GM19035 (cell line): ENCODE measurements around the gene SV2B.
A peak's percentile ranks its signal among the peaks of the same experiment; 100 is the strongest.

Experiments used
- ATAC-seq: cut with Tn5 transposase; IDR thresholded peaks from one replicate; pipeline ENCODE4 v1.9.1; 2021; ENCODE audit not compliant: unreplicated experiment

SV2B gene

DNA sequence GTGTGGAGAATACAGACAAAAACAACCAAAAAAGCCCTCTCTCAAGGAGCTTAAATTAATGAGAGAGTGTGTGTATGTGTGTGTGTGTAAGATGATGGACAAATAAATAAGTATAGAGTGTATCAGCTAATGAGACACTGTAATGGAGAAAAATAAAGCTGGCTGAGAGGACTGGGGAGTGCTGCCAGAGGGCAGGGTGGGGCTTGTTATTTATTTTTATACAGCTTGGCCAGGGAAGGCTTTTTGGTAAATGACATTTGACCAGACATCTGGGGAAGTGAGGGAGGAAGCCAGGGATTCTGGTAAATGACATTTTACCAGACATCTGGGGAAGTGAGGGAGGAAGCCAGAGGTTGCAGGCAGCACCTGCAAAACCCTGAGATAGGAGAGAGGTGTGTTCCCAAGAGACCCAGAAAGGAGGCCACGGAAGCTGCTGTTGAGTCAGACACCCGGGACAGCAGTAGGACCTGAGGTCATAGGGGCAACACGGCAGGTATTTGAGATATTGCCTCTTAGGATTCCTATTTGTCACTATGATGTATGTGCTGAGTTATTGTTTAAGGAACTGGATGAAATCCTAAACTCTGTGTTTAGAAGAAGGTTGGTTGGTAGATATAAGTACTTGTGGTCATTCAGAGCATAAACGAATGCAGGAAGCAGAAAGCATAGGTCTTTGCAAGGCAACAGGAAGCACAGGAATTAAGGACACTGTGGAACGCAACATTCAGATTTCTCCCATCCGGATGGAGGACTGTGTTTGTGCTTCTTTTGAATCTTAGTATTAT lies 2.7 kb downstream of the SV2B start:
- no peak for ATAC-seq

DNA sequence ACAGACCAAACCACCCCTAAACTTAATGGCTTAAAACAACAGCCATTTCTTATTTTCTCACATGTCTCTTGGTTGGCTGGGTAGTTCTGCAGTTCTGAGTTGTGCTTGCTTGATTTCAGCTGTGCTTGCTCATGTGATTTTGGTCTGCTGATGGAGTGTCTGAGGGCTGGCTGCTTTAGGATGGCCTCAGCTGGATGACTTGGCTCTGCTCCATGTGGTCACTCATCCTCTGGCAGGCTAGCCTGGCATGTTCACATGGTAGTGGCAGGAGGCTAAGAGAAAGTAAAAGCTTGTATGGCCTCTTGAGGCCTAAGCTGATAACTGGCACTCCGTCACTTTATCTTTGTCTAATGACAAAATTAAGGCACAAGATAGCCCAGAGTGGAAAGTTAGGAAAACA lies 4.1 kb downstream of the SV2B start:
- no peak for ATAC-seq

DNA sequence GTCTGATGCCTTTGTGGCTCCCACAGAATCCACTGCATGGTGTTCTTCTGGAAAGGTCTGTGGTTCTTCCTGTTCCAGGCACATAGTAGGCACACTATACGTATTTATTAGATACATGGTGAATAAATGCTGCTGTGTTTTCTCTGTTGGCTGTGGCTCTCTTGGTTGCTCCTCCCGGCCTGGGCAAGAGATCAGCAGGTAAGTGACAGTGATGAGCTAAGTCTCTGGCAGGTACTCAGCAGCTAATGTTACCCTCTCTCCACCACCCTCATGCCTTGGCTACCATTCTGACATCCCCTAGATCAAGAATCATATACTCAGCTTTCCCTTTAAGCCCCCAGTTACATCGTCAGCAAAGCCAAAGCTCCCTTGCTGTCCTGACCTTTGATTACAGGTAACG lies 8.4 kb downstream of the SV2B start:
- no peak for ATAC-seq

DNA sequence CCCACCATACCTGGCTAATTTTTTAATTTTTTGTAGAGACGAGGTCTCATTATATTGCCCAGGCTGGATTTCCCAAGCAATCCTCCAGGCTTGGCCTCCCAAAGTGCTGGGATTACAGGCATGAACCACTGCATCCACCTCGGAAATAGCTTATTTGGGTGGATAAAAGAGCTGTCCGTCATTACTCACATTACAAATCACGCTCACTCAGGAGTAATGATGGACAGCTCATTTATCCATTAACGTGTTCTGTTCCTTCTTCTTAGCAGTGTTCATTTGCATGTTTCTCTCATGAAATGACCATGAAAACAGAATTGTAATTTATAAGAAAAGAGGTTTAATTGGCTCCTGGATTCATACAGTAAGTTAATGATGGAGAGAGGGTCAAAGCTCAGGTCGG lies 9.8 kb downstream of the SV2B start:
- no peak for ATAC-seq

DNA sequence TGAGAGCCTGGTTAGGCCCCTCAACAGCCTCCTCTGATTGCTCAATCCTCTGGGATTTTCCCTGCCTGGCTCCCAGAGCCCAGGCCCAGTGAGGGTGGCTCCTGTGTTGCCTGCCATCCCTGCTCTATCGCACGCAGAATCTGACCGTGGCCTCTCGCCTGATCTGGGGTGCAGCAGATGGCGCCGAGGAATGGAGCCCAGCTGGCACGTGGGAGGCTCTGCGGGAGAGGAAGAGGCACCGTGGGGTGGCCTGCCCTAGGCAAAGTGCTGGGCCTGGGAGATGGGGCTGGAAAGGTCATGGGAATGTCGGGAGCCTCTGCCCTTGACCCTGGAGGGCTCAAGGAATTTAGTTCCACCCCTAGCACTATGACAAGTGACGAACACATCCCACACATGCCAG lies 10.3 kb downstream of the SV2B start:
- no peak for ATAC-seq

DNA sequence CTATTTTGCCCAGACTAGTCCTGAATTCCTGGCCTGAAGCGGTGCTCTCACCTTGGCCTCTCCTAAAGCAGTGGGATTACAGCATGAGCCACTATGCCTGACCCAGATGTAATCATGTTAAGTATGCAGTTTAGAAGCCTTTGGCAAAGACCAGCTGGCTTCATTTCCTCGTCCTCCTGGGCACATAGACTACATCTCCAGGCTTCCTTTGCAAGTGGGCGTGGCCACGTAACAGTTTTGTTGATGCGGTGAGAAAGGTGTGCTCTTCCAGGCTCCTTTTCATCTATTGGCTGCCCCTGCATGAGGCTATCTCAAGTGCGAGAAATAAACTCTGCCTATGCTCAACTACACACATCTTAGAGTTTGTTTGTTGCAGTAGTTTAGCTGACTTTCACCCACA lies 13.0 kb downstream of the SV2B start:
- ATAC-seq: no peak

DNA sequence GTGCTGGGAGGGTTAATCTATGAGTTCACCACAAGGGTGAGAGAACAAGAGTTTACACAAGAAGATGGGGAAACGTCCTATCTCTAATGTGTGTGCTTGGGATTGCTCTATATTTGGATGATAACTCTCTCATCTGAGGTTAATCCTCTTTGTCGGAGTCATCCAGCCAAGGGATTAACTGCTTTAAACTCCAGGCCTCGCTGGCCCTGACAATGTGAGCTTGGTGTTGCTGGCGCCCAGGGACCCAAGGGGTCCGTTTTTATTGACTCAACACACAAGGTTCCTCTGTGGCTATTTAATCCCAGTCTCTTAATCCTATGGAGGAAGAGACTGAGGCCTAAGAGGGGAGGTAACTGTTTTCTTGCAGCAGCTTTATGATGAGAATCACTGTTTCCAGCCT lies 14.2 kb downstream of the SV2B start:
- no peak for ATAC-seq

DNA sequence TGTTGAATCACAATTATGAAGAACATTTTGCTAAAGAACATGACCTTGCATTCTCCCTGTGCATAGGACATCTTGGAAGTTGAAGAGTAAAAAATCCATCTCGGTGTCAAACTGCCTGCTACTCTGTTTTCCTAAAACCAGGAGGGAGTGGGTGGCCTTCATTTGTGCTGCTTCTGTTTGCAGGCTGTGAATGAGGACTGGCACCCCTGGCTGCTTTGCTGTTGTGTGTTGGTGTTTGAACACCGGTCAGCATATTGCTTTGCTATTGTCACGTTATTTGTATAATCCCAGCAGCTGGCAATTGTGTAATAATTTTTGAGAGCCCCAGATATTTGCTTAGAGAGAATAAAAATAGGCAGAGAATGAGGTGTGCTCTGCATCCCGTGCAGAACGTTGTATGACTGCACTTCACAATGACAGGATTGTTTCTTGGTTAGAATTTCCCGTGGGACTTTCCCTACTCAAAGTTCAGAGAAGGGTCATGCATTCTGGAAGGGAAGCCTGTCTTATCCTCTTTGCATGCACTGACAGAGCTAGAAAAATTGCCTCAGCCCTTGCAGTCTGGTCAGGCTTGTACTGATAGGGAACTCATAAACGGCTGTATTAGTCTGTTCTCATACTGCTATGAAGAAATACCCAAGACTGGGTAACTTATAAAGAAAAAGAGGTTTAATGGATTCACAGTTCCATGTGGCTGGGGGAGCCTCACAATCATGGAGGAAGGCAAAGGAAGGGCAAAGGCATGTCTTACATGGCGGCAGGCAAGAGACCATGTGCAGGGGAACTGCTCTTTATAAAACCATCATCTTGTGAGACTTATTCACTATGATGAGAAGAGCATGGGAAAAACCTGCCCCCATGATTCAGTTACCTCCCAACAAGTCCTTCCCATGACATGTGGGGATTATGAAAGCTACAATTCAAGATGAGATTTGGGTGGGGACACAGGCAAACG lies 16.3 kb downstream of the SV2B start:
- peak; percentile 94 for ATAC-seq

DNA sequence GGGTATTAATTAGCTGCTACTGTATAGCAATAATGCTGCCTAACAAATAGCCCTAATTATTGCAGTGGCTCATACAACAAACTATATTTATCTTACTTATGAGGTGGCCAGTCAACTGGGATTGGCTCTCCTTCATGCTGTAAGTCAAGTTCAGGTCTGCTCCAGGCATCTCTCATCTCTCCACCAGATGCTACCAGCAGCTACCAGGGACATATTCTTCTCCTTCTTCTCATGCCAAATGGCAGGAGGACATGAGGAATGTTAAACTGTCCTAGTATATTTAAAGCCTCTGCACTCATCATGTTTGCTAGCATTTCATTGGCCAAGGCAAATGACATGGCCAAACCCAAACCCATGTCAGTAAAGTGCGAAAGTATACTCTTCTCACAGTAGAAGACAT lies 17.3 kb downstream of the SV2B start:
- no peak for ATAC-seq

DNA sequence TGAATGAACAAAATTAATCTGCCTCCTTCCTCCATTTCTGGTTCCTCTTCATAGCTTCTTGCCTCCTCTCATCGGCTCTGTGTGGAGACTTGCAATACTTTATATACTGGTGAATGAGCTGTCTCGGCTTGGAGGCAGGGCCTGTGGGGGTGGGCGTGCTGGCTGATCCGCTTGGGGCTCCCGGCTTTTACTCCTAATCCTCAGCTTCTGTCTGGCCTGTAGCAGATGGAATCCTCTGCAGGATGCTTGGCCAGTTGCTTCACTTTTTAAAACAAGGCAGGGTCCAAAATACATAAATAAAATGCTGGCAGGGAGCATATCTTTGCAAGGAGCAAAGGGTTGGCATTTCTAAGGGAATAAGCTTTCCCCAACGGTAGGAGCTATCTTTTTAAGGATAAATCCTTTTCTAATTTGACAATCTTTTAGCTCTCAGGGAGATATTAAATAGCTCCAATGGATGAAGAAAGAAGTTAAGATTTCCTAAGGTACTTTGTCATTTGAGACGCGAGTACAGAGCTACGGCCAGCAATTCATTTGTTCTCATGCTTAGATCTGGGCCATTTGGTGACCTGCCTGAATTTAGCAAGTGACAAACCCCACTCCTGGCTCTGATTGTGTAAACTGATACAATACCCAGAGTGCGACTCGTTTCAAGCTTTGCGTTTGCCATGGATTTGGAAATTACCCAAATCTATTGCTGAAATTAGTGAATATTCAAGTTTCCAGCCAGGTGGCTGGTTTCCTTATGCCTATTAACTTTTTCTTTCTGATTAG lies 18.9 kb downstream of the SV2B start:
- no peak for ATAC-seq

DNA sequence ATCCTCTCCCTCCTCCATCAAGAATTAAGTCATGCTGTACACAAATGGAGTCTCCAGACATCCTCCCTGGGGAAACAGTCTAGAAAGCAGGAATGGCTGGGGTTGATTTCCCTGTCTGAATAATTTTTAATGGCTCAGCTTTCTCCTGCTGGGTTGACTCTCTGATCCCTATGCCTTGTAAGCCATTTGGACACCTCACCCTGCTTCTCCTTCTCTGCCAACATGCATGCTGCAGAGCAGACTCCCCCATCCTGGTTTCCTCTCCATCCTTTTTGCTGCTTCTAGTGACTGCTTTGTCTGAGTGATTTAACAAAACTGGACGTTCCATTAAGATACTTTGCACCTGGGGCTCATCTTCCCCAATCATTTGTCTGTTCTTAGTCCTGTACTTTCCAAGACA lies 22.2 kb downstream of the SV2B start:
- no peak for ATAC-seq

DNA sequence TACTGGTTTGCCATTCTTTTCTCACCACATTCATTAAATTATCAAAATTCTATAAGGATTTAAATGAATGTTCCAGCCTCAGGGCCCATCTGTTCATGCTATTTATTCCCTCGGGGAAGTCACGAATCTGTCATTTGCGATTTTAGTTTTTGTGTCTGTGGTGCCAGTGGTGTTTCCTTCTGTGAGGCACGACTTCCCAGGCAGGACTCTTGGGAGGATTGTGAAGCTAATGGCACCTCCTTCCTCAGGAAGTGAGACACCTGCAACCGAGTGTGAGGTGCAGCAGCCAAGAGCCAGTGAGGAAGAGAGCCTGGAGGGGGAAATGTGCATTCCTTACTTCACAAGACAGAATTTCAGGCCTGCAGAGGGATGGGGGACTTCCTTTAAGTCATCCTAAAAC lies 24.1 kb downstream of the SV2B start:
- ATAC-seq: no peak

DNA sequence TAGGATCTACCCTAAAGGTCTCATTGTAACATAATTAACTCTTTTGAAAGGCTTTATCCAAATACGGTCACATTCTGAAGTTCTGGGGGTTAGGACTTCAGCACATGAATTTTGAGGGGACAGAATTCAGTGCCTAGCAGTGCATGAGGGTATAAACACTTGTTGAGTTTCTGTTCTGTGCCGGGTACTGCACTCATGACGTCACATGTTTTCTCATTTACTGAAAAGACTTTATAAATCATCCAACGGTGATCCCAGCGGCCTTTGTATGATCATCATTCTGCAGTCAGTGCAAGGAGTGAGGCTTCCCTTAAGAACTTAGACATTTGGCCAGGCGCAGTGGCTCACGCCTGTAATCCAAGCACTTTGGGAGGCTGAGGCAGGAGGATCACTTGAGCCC lies 25.1 kb downstream of the SV2B start:
- ATAC-seq: no peak

DNA sequence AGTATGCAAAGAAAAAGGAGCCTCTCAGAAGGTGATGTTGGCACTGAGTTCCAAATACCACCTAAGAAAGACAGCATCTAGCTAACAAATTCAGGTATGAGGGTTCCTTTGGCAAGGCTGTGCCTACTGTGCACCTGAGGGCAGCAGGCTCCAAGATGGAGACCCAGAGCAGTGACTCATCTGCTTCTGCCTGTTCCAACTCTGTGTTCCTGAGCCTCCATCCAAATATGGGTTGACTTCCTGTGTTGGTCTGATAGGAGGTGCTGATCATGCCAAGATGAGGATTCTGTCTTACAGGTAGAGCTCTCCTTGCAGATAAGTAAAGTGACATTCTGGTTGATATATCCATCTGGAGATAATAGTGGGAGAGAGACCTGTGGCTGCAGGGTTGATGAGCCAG lies 26.0 kb downstream of the SV2B start:
- no peak for ATAC-seq

DNA sequence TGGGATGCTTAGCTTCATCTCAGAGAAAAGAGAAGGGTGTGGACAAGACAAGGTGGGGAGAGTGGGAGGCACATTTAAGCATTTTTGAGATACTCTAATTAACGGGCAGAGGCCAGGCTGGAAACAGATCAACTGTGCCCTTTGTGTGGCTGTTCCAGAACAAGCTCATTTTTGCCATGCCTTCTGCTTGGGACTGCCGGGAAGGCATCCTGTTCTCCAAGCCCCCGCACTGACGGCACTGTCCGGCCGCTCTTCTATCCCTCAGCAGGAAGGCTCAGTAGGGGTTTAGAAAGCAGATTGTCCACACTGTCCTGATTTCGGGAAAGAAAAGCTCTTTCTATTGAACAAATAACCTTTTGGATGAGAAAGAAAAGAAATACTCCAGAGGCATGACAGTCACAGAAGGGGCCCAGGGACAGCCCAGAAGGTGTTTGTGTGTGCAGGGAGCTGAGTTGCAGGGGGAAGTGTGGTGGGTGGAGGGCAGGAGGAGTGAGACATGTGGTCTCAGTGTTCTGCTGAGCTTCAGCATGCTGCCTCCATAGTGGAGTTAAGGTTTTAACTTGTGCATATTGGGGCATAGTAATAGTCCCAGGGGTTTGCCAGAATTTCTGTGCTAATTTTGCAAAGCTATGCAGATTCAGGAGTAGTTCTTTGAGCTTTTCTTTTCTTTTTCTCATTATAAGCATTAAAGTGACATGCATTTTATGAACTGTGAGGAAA lies 27.3 kb downstream of the SV2B start:
- no peak for ATAC-seq

DNA sequence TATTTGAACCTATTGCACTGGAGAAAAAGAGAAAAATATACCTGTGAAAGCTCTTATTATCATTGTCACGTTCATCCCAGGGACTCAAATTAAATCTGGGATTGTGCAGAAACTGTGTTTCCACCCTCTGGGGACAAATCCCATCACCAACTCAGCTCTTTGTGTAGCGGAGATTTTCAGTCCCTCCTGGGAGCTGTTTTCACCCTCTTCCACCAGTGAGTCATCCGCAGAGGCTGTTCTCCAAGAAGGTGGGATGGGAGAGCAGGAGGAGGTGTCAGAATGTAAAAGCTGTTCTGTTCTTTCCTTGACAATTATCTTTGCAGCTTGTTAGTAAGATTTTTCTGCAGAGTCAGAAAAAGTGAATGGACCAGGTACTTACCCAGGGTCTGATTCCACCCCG lies 28.0 kb downstream of the SV2B start:
- no peak for ATAC-seq

DNA sequence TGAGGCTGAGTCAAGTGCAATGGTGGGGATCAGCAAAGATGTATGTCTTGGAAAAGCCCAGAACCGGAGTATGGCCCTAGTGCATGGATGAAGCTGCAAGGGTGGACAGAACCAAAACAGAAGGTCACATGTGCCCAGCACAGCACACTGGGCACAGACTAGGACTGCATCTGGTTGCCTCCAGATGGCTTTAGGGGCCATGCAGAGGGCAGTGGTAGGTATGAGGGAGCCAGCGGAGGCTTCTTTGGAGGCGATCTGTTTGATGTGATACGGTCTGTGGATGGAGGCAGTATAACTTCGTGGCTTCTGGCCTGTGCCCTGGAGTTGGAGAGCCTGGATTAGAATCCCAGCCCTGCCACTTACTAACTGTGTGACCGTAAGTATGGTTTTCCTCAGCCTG lies 29.4 kb downstream of the SV2B start:
- no peak for ATAC-seq

DNA sequence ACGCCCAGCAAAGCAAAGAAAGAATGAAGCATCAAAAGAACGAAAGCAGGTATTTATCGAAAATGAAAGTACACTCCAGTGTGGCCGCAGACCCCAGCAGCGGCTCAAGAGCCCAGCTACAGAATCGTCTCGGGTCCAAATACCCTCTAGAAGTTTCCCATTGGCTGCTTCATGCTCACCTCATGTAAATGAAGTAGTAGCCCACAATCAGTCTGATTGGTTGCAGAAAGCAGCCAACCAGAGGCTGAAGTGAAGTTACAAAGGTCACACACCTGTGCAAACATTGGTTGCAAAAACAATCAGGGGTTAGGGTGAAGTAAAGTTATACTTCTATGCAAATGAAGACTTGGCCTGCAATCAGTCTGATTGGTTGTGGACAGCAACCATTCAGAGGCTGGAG lies 32.0 kb downstream of the SV2B start:
- ATAC-seq: no peak

DNA sequence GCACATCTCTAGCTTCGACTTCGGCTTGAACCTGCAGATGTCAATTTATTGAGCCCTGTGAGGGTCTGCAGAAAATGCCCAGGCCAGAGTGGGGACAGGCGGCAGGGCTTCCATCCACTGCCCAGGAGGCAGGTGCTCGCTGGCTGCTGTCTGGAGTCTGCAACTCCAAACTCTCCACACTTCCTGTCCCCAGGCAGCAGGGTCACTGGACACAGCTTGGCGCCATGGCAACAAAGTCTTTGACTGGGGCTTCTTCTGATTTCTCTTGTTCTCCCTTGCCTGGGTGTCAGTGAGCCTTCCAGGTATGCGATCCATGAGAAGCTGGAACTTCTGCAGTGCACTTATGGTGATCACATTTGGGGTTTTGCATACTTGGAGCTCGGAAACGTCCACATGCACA lies 33.5 kb downstream of the SV2B start:
- no peak for ATAC-seq

DNA sequence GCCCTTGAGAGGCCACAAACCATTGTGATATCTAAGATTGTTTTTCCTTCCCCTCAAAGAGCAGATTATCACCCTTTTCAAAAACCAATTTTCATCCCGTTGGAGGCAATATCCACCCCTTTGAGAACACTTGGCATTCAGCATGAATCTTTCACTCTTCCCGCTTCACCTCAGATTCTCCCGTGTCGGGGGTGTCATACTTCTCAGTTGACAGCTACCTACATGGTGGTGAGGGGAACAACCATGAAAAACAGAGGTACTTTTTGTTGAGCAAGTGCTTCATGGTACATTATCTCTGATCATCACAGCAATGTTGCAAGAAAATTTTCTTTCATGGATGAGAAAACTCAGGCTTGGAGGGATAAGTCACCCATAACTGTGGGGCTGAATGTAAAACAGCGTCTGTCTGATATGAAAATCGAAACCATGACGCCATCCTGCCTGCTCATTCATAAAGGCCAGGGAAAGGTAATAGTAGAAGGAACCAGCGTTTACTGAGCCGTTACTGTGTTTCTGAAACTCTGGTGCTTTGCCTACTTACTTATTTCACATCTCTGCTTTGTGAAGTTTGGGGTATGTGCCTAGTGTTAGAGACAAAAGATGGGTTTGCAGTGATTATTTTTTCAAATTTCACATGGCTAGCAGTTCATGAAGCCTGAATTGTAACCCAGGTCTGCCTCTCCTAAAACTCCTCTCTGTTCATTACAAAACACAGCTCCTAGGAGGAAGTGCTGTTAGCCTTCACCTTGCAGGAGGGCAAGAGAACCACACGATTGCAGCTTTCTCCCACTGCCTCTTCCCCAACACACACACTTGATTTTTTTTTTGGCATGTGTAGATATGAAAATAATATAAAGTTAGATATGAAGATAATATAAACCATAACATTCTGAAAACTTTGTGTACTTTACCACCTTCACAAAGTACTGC lies 35.4 kb downstream of the SV2B start:
- ATAC-seq: peak; percentile 92
